GM12874 (cell line): ENCODE data around the gene GOSR2.

Experiments
- TF ChIP-seq, protein P1 (sequence below): IDR thresholded peaks from 2 replicates; pipeline ENCODE4 v1.5.1; 2011; ENCODE audit warnings: low read depth, mild to moderate bottlenecking, control low read depth, low read length, moderate library complexity; ENCODE audit not compliant: insufficient read depth

The GOSR2 gene

DNA sequence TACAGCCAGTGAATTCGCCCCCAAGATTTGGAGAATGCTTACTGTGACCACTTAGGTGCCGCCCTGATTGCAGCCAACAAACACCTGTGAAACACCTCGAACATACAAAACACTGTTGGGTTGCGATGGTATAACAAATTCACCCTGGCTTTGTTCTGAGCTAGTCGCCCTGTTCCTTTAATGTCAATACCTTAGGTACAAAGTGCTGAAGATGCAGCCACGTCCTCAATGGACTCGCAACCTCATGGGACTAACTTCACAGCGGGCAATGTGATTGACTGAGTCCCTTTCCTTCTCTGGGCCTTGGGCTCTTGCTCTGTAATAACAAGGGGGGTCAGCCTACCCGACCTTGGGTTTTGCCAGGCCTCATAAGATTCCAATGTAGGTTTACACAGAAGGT lies 28.9 kb upstream of the GOSR2 start:
- TF ChIP-seq, protein P1, sequence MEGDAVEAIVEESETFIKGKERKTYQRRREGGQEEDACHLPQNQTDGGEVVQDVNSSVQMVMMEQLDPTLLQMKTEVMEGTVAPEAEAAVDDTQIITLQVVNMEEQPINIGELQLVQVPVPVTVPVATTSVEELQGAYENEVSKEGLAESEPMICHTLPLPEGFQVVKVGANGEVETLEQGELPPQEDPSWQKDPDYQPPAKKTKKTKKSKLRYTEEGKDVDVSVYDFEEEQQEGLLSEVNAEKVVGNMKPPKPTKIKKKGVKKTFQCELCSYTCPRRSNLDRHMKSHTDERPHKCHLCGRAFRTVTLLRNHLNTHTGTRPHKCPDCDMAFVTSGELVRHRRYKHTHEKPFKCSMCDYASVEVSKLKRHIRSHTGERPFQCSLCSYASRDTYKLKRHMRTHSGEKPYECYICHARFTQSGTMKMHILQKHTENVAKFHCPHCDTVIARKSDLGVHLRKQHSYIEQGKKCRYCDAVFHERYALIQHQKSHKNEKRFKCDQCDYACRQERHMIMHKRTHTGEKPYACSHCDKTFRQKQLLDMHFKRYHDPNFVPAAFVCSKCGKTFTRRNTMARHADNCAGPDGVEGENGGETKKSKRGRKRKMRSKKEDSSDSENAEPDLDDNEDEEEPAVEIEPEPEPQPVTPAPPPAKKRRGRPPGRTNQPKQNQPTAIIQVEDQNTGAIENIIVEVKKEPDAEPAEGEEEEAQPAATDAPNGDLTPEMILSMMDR = no peak

DNA sequence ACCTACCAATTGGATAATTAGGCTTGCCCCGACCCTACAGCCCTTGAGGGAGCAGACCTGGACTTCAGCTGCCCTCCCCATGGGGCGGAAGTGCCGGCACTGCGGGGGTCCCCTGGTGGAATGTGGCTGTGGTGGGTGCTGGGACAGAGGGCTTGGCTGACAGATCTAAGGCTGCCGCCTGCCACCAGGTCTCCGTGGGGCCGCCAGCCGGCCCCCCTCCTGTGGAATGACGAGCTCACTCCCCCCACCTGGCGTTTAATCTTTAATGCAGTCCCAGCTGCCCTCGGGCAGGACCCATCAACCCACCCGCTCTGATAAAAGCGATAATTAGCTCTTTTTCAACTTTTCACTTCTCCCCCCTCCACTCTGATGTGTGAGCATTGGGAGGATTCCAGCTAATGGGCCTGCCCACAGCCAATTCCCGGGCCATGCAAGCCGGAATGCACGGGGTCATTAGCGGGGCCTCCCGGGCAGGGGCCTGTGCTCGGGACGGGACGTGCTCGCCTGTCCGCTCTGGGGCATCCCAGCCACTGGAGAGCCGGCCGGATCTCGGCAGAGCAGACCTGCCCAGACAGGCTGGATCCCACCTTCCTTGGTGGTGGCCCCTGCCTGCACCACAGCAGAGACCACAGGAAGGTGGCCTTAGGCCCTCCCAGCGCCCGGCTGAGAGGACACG lies 28.3 kb upstream of the GOSR2 start:
- TF ChIP-seq, protein P1 = no peak

DNA sequence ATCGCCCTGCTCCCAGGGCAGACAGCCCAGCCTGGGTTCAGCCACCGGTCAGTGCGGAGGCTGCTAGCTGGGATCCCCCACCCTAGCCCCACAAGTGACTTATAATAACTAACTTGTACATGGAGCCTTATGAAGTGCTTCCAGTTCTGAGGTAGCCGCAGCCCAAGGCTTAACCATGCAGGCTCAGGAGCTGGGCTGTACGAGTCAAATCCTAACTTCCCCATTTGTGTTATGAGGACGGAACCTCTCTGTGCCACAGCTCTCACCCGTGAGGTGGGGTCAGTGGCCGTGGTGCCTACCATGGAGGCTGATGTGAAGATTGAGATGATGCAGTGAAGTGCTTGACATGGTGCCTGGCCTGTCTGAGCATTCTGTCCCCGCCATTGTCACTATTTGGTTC lies 27.8 kb upstream of the GOSR2 start:
- TF ChIP-seq, protein P1 = no peak

DNA sequence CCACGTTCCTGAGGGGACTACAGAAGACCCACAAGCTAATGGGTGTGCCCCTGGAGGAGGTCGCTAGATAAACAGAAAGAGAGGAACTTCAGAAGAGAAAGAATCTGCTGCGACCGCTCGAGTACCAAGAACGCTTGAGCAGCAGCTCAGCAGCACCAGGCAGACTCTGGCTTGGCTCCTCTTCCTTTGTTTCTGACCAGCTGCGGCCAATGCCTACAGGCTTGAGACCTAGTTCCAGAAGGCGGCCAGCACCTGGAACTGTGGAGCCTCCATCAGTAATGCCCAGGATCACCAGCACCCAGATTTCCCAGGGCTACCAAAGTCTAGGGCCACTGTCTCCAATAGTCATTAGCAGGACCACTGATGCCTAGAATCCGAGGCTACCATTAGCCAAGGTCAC lies 26.0 kb upstream of the GOSR2 start:
- TF ChIP-seq, protein P1 = no peak

DNA sequence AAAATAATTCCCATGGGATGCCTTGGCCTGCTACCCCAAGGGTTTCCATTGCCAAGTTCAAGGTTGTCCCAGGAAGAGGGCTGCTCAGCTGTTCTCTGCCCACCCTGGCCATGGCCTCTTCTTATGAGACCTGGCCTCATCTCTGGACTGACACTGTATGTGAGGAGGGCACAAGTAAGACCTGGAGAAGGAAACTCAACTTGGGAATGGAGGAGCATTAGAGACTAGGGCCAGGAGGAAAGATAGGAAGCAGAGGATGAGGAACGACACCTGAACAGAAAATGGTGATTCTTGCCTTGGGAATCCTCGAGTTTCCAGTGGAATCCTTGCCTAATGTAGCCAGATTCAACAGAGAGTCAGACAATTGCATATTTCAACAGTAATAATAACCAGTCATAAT lies 24.6 kb upstream of the GOSR2 start:
- TF ChIP-seq, protein P1 = no peak

DNA sequence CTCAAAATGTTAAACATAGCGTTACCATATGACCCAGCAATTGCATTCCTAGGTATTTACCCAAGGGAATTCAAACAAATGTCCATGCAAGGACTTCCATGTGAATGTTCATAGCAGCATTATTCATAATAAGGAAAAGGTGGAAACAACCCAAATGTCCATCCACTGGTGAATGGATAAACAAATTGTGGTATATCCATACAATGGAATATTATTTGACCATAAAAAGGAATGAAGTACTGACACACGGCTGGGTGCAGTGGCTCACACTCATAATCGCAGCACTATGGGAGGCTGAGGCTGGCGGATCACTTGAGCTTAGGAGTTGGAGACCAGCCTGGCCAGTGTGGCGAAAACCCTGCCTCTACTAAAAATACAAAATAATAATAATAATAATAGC lies 24.1 kb upstream of the GOSR2 start:
- TF ChIP-seq, protein P1 = no peak

DNA sequence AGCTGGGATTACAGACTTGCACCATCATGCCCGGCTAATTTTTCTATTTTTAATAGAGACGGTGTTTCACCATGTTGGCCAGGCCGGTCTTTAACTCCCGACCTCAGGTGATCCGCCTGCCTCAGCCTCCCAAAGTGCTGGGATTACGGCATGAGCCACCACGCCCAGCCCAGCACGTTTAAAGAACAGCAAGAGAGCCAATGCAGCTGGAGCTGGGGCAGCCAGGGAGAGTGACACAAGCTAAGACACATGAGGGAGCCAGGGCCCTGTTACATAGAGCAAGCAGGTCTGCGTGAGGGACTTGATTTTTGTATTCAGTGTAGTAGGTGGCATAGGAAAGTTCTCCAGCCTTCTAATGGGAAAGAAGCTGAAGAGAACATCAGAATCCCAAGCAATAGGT lies 21.7 kb upstream of the GOSR2 start:
- TF ChIP-seq, protein P1 = no peak
